Glutamatergic neuron (in vitro differentiated cells): ENCODE measurements around the gene SYNE3. TPM values are rescaled to one million over a fixed set of nuclear protein-coding genes. Genes with fewer than 3 reads are reported as not detected.

ENCODE experiments used
- DNase-seq: peaks from one replicate; pipeline ENCODE4 v3.0.0; 2022
- H3K27ac Mint-ChIP-seq: one replicate; pipeline ENCODE4 v1.8.0; 2020; ENCODE audit warnings: mild to moderate bottlenecking, mixed read lengths, inconsistent platforms; ENCODE audit not compliant: unreplicated experiment
- H3K27me3 Mint-ChIP-seq: one replicate; pipeline ENCODE4 v1.8.0; 2020; ENCODE audit warnings: mild to moderate bottlenecking, moderate library complexity, mixed read lengths, inconsistent platforms; ENCODE audit not compliant: unreplicated experiment
- H3K36me3 Mint-ChIP-seq: one replicate; pipeline ENCODE4 v1.8.0; 2020; ENCODE audit warnings: mild to moderate bottlenecking, mixed read lengths, inconsistent platforms; ENCODE audit not compliant: unreplicated experiment
- H3K4me1 Mint-ChIP-seq: one replicate; pipeline ENCODE4 v1.8.0; 2020; ENCODE audit warnings: mild to moderate bottlenecking, low read depth, mixed read lengths, inconsistent platforms; ENCODE audit not compliant: unreplicated experiment
- H3K4me3 Mint-ChIP-seq: one replicate; pipeline ENCODE4 v1.8.0; 2020; ENCODE audit warnings: mild to moderate bottlenecking, mixed read lengths, inconsistent platforms; ENCODE audit not compliant: unreplicated experiment
- H3K9me3 Mint-ChIP-seq: one replicate; pipeline ENCODE4 v1.8.0; 2020; ENCODE audit warnings: mild to moderate bottlenecking, moderate library complexity, mixed read lengths, inconsistent platforms; ENCODE audit not compliant: unreplicated experiment
- total RNA-seq: library from RNA; stranded (reverse); fragmentation: NEBNext Ultra II Directional; extraction: Animal tissue kit (Norgen Biotek cat#: 25700); gene quantifications from one replicate; pipeline ENCODE4 v1.2.1, GENCODE V29; 2021; ENCODE audit not compliant: unreplicated experiment
- TF ChIP-seq, protein P1 (sequence below): fragments of 200-600 bp; sonication (generic); IDR thresholded peaks from one replicate; pipeline ENCODE4 v1.5.0; 2021; ENCODE audit not compliant: partially characterized antibody, unreplicated experiment

Gene SYNE3
- total RNA-seq, 1 donor from 2014 or later: 7.1 TPM

DNA sequence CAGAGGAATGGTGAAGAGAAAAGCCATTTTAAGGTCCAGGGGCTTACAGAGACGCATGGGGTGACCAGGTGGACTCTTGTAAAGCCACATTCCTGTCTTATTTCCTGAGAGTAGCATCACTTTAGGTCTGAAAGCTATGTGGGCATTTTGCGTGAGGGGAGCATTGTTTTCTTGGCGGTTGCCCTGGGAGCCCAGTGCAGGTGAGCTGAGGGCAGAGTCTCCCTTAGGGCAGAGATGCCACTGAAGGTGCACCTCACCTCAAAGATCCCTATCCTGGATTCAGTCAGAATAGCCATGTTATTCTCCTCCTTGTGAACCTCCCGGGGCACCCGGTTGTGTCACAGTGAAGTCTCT is 30.8 kb upstream of the SYNE3 start:
- peaks cover 7% of the 10 kb centered on the region for H3K4me1 Mint-ChIP-seq
- TF ChIP-seq, protein P1, sequence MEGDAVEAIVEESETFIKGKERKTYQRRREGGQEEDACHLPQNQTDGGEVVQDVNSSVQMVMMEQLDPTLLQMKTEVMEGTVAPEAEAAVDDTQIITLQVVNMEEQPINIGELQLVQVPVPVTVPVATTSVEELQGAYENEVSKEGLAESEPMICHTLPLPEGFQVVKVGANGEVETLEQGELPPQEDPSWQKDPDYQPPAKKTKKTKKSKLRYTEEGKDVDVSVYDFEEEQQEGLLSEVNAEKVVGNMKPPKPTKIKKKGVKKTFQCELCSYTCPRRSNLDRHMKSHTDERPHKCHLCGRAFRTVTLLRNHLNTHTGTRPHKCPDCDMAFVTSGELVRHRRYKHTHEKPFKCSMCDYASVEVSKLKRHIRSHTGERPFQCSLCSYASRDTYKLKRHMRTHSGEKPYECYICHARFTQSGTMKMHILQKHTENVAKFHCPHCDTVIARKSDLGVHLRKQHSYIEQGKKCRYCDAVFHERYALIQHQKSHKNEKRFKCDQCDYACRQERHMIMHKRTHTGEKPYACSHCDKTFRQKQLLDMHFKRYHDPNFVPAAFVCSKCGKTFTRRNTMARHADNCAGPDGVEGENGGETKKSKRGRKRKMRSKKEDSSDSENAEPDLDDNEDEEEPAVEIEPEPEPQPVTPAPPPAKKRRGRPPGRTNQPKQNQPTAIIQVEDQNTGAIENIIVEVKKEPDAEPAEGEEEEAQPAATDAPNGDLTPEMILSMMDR: no peak
- H3K27ac Mint-ChIP-seq: no peak overlapping the region
- H3K4me3 Mint-ChIP-seq: no peak overlapping the region
- no peaks in the 10 kb centered on the region for H3K9me3 Mint-ChIP-seq
- no peaks in the 10 kb centered on the region for H3K36me3 Mint-ChIP-seq
- no peaks in the 10 kb centered on the region for H3K27me3 Mint-ChIP-seq
- no peak for DNase-seq

DNA sequence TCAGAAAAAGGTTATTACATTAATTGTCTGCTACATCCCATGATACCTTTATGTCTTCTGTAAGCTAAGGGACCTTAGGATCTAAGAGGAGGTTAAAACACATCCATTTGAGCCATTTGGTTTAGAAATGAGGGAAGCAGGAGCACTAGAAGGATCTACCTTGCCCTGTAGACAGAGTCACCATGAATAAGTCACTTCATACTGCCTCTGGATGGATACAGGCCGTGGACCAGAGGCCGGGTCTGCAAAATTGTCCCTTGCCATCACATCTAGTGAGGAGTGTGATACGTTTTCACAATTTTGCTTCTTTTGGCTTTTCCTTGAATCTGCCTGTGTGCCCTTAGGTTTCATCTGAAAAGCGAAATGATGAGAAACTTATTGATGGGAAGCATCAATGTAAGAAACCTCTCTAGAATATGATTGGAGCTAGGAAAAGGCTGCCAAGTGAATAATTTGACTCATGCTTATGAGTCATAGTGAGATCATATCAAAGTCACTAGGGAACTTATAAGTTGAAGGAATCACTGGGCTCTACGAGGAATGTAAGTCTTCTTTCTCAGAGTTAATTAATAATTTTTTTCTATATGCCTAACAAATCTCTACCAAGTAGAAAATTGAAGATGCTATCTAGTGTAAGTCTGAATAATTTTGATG is 29.2 kb upstream of the SYNE3 start:
- DNase-seq: no peak
- Mint-ChIP-seq H3K27me3 (no peaks in the 10 kb centered on the region), H3K9me3 (no peaks in the 10 kb centered on the region), H3K36me3 (no peaks in the 10 kb centered on the region), H3K4me3 (no peak overlapping the region), H3K27ac (no peak overlapping the region), H3K4me1 (peaks cover 7% of the 10 kb centered on the region)
- TF ChIP-seq, protein P1: no peak

DNA sequence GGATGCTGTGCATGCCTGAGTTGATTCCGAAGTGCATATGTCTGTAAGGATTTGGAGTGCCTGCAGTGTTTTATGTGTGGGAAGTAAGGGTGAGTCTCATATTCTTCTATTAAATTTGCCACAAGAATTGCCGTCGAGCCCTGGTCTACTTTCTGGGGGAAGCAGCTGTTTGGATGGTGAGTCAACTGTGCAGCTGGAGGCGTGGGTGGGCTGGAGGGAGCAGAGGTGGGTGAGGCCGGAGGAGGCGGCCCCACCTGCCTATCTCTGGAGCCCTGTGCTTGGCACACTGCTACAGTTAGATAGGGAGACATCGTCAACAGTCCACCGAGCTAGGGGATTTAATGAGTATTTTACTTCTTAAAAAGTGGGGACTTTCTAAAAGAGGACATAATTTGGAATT is 28.1 kb upstream of the SYNE3 start:
- H3K36me3 Mint-ChIP-seq: no peaks in the 10 kb centered on the region
- no peaks in the 10 kb centered on the region for H3K9me3 Mint-ChIP-seq
- H3K4me3 Mint-ChIP-seq: no peak overlapping the region
- DNase-seq: no peak
- H3K27me3 Mint-ChIP-seq: no peaks in the 10 kb centered on the region
- no peak overlapping the region for H3K27ac Mint-ChIP-seq
- peaks cover 7% of the 10 kb centered on the region for H3K4me1 Mint-ChIP-seq
- TF ChIP-seq, protein P1: no peak

DNA sequence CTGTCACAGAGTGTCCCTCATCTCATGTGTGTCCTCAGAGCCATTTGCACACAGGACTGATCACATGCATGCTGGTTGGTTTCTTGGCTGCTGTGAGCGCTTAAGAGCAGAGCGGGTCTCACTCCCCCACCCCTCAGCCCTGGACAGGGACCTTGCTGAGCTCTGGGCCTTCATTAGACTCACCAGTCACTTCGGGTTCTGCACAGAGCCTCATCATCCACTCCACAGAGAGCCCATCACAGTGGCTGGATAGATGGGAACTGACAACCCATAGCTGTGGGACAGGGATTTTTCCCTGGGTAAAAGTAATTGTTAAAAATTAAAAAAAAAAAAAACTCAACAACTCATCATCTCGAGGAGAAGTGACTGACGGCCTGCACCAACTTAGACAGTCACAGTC is 26.6 kb upstream of the SYNE3 start:
- DNase-seq: no peak
- Mint-ChIP-seq H3K27ac (no peak overlapping the region), H3K9me3 (no peaks in the 10 kb centered on the region), H3K4me1 (peaks cover 10% of the 10 kb centered on the region), H3K36me3 (no peaks in the 10 kb centered on the region), H3K4me3 (no peak overlapping the region), H3K27me3 (no peaks in the 10 kb centered on the region)
- TF ChIP-seq, protein P1: no peak

DNA sequence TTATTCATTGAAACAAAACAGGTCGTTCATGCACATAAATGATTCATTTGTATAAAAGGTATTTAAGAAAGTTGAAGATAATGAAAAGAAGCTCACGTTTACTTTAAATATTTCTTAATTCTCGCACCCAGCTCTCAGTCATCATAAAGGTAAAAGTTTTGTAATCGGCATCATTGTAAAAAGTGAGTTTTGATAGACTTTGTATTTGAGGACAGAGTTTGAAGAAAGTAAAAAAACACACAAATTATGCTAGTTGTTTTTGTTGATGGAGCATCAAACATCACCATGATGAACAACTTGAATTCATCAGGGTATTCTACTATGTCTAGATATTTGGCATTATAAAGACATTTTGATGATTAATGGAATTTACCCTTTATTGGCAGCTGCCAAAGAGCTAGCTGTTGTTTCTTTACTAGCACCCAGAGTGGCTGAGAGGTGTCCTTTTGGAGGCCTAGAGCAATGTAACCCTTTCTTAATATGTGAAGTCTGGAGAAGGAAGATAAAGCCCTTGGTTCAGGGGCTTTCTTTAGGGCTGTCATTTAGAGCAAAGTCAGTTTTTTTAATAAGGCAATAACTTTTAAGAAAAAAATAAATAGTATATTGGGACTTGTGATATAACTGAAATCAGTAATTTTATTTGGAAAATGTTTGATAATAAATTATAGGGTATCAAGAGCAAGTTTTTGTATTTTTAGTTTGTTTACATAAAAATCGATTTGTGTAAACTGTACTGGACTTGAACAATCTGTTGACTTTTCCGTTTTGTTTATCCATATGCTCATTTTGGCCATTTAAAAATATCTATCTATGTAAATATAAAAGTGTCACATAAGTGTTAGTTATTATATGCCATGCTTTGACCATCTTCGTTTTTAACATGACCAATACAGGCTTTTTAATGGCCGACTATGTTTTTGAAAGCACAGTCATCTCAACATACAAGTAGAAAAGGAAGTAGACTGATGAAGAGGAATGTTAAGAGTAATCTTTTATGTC is 25.8 kb upstream of the SYNE3 start:
- Mint-ChIP-seq H3K27me3 (no peaks in the 10 kb centered on the region), H3K4me3 (no peak overlapping the region), H3K36me3 (no peaks in the 10 kb centered on the region), H3K9me3 (no peaks in the 10 kb centered on the region), H3K4me1 (peaks cover 15% of the 10 kb centered on the region), H3K27ac (no peak overlapping the region)
- DNase-seq: no peak
- TF ChIP-seq, protein P1: no peak
